ENCODE measurements around the gene CEP164.

Gene CEP164

GRCh38 chr11:117328375-117329010 lies 839 bp downstream of the CEP164 start:
- Histone ChIP-seq H3K4me3 (ENCODE audit: low read depth, low read length) (peak overlapping the region; percentile 77), H3K4me1 (ENCODE audit: control insufficient read depth, insufficient read depth, low read length) (no peaks in the 10 kb centered on the region; the same call in 1 of the 2 replicates), H3K9me3 (ENCODE audit: control insufficient read depth, insufficient read depth, low read length) (no peaks in the 10 kb centered on the region), H3K27ac (ENCODE audit: low read depth, low read length) (peak overlapping the region; percentile 73), H3K9ac (ENCODE audit: low read depth, low read length) (no peak overlapping the region), H3K27me3 (ENCODE audit: control insufficient read depth, insufficient read depth, low read length) (no peaks in the 10 kb centered on the region), H3K36me3 (ENCODE audit: control insufficient read depth, insufficient read depth, low read length) (no peaks in the 10 kb centered on the region)

- H3K36me3 ChIP-seq (ENCODE audit: control insufficient read depth, insufficient read depth, low read length), result peaks cover 13% of the 10 kb centered on the region; the same call in 1 of the 2 replicates
- no peaks in the 10 kb centered on the region; the same call in 1 of the 2 replicates for H3K4me1 ChIP-seq (ENCODE audit: control insufficient read depth, insufficient read depth, low read length)
- H3K27ac ChIP-seq (ENCODE audit: low read depth, low read length), result no peak overlapping the region
- H3K27me3 ChIP-seq (ENCODE audit: control insufficient read depth, insufficient read depth, low read length), result no peaks in the 10 kb centered on the region
- no peak overlapping the region for H3K9ac ChIP-seq (ENCODE audit: low read depth, low read length)
- no peak overlapping the region for H3K4me3 ChIP-seq (ENCODE audit: low read depth, low read length)
- no peaks in the 10 kb centered on the region for H3K9me3 ChIP-seq (ENCODE audit: control insufficient read depth, insufficient read depth, low read length)
Observed at GRCh38 chr11:117332843-117333242, 5.2 kb downstream of the CEP164 start.

DNA sequence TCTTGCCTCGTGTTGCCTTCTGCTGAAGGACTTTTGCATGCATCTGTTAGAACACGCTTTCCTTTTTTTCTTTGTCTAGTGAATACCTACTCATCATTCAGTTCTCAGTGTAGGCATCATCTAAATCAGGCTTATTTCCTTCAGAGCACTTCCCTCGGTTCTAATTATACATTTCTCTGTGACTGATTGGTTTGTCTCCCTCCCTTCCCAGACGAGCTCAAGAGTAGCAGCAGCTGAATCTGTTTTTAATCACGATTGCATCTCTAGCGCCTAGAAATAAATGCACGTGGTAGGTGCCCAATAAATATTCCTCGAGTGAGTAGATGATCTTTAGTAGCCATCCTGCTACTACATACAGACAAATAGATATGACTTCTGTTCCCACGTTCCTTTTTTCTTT lies 6.3 kb downstream of the CEP164 start:
- no peak overlapping the region for H3K9ac ChIP-seq (ENCODE audit: low read depth, low read length)
- no peaks in the 10 kb centered on the region for H3K4me1 ChIP-seq (ENCODE audit: control insufficient read depth, insufficient read depth, low read length)
- H3K9me3 ChIP-seq (ENCODE audit: control insufficient read depth, insufficient read depth, low read length), result no peaks in the 10 kb centered on the region
- H3K27me3 ChIP-seq (ENCODE audit: control insufficient read depth, insufficient read depth, low read length), result no peaks in the 10 kb centered on the region
- peaks cover 15% of the 10 kb centered on the region; the same call in 1 of the 2 replicates for H3K36me3 ChIP-seq (ENCODE audit: control insufficient read depth, insufficient read depth, low read length)
- no peak overlapping the region for H3K27ac ChIP-seq (ENCODE audit: low read depth, low read length)
- H3K4me3 ChIP-seq (ENCODE audit: low read depth, low read length), result no peak overlapping the region

GRCh38 chr11:117334896-117335295 lies 7.2 kb downstream of the CEP164 start:
- H3K9ac ChIP-seq (ENCODE audit: low read depth, low read length), result no peak overlapping the region
- no peaks in the 10 kb centered on the region for H3K27me3 ChIP-seq (ENCODE audit: control insufficient read depth, insufficient read depth, low read length)
- H3K27ac ChIP-seq (ENCODE audit: low read depth, low read length), result no peak overlapping the region

DNA sequence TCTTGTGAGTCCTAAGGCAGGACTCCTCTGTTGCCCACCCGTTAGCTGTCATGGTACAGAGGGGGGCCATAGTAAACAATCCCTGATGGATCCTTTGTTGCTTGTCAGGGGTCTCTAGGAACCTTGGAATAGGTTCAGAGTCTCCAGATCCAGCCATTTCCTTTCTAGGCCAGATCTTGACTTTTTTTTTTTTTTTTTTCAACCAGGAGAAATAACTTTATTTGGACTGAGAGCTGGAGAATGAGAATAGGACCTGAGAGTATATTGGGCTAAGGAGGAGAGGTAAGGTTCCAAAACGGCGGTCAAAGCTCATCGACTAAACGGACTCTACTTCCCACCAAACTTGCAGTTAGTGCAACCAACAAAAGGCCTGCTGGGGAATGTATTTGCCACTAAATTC lies 7.7 kb downstream of the CEP164 start:
- Histone ChIP-seq H3K9ac (ENCODE audit: low read depth, low read length) (no peak overlapping the region), H3K36me3 (ENCODE audit: control insufficient read depth, insufficient read depth, low read length) (peaks cover 19% of the 10 kb centered on the region; the same call in 1 of the 2 replicates), H3K27ac (ENCODE audit: low read depth, low read length) (no peak overlapping the region), H3K9me3 (ENCODE audit: control insufficient read depth, insufficient read depth, low read length) (no peaks in the 10 kb centered on the region), H3K27me3 (ENCODE audit: control insufficient read depth, insufficient read depth, low read length) (no peaks in the 10 kb centered on the region), H3K4me1 (ENCODE audit: control insufficient read depth, insufficient read depth, low read length) (no peaks in the 10 kb centered on the region), H3K4me3 (ENCODE audit: low read depth, low read length) (no peak overlapping the region)

More at GRCh38 chr11:117334896-117335295, 7.2 kb downstream of the CEP164 start:
- no peaks in the 10 kb centered on the region for H3K9me3 ChIP-seq (ENCODE audit: control insufficient read depth, insufficient read depth, low read length)
- H3K4me1 ChIP-seq (ENCODE audit: control insufficient read depth, insufficient read depth, low read length), result no peaks in the 10 kb centered on the region
- no peak overlapping the region for H3K4me3 ChIP-seq (ENCODE audit: low read depth, low read length)
- peaks cover 15% of the 10 kb centered on the region; the same call in 1 of the 2 replicates for H3K36me3 ChIP-seq (ENCODE audit: control insufficient read depth, insufficient read depth, low read length)

DNA sequence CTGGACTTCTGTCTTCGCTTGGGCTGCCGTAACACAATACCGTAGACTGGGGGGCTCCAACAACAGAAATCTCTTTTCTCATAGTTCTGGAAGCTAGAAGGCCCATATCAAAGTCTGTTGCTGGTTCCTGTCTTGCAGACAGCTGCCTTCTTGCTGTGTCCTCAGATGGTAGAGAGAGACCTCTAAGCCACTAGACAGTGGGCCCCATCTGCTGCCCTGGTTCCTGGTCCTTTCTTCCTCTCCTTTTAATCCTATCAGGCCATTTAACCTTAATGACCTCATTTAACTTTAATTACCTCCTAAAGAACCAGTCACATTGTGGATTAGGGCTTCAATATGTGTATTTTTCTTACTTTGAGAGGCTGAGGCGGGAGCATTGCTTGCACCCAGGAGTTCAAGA lies 9.4 kb downstream of the CEP164 start:
- no peaks in the 10 kb centered on the region for H3K4me1 ChIP-seq (ENCODE audit: control insufficient read depth, insufficient read depth, low read length)
- no peak overlapping the region for H3K9ac ChIP-seq (ENCODE audit: low read depth, low read length)
- H3K36me3 ChIP-seq (ENCODE audit: control insufficient read depth, insufficient read depth, low read length), result peaks cover 21% of the 10 kb centered on the region; the same call in 1 of the 2 replicates
- no peaks in the 10 kb centered on the region for H3K27me3 ChIP-seq (ENCODE audit: control insufficient read depth, insufficient read depth, low read length)
- no peak overlapping the region for H3K4me3 ChIP-seq (ENCODE audit: low read depth, low read length)
- H3K27ac ChIP-seq (ENCODE audit: low read depth, low read length), result no peak overlapping the region
- no peaks in the 10 kb centered on the region for H3K9me3 ChIP-seq (ENCODE audit: control insufficient read depth, insufficient read depth, low read length)

GRCh38 chr11:117345039-117345438 lies 17.4 kb downstream of the CEP164 start:
- Histone ChIP-seq H3K36me3 (ENCODE audit: control insufficient read depth, insufficient read depth, low read length) (peaks cover 31% of the 10 kb centered on the region), H3K9me3 (ENCODE audit: control insufficient read depth, insufficient read depth, low read length) (no peaks in the 10 kb centered on the region), H3K9ac (ENCODE audit: low read depth, low read length) (no peak overlapping the region), H3K27me3 (ENCODE audit: control insufficient read depth, insufficient read depth, low read length) (no peaks in the 10 kb centered on the region), H3K27ac (ENCODE audit: low read depth, low read length) (no peak overlapping the region), H3K4me3 (ENCODE audit: low read depth, low read length) (no peak overlapping the region), H3K4me1 (ENCODE audit: control insufficient read depth, insufficient read depth, low read length) (no peaks in the 10 kb centered on the region)

DNA sequence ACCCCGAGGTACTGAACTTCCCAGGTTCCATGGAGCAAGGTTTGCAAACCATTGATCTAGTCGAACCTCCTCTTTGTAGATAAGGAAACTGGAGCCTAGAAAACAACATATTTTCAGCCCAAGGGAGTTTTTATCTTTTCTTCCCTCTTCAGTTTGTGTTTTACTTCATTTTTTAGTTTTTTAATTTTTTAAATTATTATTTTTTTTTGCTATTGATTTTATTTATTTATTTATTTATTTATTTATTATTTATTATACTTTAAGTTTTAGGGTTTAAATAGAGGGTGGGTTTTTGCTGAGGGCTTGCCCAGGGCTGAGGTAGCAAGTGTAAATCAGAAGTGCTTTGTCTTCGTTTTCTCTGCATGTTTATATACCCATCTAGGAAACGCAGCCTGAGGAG lies 26.9 kb downstream of the CEP164 start:
- Histone ChIP-seq H3K36me3 (ENCODE audit: control insufficient read depth, insufficient read depth, low read length) (peaks cover 33% of the 10 kb centered on the region), H3K9me3 (ENCODE audit: control insufficient read depth, insufficient read depth, low read length) (no peaks in the 10 kb centered on the region), H3K9ac (ENCODE audit: low read depth, low read length) (no peak overlapping the region), H3K27me3 (ENCODE audit: control insufficient read depth, insufficient read depth, low read length) (no peaks in the 10 kb centered on the region), H3K4me3 (ENCODE audit: low read depth, low read length) (no peak overlapping the region), H3K27ac (ENCODE audit: low read depth, low read length) (no peak overlapping the region), H3K4me1 (ENCODE audit: control insufficient read depth, insufficient read depth, low read length) (no peaks in the 10 kb centered on the region)

DNA sequence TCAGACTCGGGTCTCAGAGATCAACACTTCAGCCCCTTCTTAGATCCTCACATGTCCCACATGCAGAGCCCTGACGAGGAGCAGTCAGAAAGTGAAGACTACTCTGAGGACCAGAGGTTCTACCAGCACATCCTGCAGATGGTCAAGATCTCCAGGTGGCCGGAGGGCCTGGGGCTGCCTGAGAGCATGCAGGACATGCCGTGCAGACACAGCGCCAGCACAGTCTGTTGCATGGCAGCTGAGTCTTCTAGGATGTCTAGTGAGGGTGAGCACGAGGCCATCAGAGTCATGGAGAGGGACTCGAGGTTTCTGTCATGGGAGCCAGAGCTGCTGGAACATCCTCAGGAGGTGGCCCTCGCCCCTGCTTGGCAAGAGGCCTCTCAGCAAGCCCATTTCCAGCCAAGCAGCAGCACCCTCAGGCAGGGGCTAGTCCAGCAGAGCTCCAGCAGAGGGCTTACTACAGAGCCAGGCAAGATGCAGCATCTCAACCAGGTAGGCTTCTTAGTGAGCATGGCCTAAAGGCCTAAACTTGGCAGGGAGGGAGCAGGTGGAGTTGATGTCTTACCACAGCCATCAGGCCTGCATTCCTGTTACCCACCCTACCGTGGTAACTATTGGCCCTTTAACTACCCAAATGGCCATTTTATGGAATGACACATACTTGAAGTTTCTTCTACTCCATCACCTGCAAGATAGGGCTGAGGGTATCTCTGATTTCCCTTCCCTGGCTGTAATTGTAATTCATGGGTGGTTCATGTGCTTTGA lies 28.7 kb downstream of the CEP164 start:
- no peak overlapping the region for H3K9ac ChIP-seq (ENCODE audit: low read depth, low read length)
- peaks cover 33% of the 10 kb centered on the region for H3K36me3 ChIP-seq (ENCODE audit: control insufficient read depth, insufficient read depth, low read length)
- H3K4me1 ChIP-seq (ENCODE audit: control insufficient read depth, insufficient read depth, low read length), result no peaks in the 10 kb centered on the region
- no peaks in the 10 kb centered on the region for H3K27me3 ChIP-seq (ENCODE audit: control insufficient read depth, insufficient read depth, low read length)
- H3K9me3 ChIP-seq (ENCODE audit: control insufficient read depth, insufficient read depth, low read length), result no peaks in the 10 kb centered on the region
- H3K27ac ChIP-seq (ENCODE audit: low read depth, low read length), result no peak overlapping the region
- no peak overlapping the region for H3K4me3 ChIP-seq (ENCODE audit: low read depth, low read length)

DNA sequence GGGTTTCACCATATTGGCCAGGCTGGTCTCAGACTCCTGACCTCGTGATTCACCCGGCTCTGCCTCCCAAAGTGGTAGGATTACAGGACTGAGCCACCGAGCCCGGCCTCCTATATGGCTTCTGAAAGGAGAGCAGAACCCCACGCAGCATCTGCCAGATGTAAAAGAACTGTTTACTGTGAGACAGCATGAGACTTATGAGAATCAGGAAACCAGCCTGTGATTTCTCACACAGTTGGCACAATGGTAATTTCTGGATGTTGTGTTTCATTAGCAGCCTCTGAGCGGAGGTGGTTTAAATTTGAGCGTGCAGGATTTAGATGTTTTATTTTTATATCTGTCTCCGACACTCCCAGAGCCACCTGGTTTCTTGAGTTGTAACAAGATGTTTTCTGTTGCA lies 33.8 kb downstream of the CEP164 start:
- no peaks in the 10 kb centered on the region for H3K9me3 ChIP-seq (ENCODE audit: control insufficient read depth, insufficient read depth, low read length)
- no peak overlapping the region for H3K27ac ChIP-seq (ENCODE audit: low read depth, low read length)
- H3K9ac ChIP-seq (ENCODE audit: low read depth, low read length), result no peak overlapping the region
- H3K36me3 ChIP-seq (ENCODE audit: control insufficient read depth, insufficient read depth, low read length), result peaks cover 34% of the 10 kb centered on the region
- no peaks in the 10 kb centered on the region for H3K4me1 ChIP-seq (ENCODE audit: control insufficient read depth, insufficient read depth, low read length)
- no peaks in the 10 kb centered on the region for H3K27me3 ChIP-seq (ENCODE audit: control insufficient read depth, insufficient read depth, low read length)
- no peak overlapping the region for H3K4me3 ChIP-seq (ENCODE audit: low read depth, low read length)

- Histone ChIP-seq H3K4me1 (ENCODE audit: control insufficient read depth, insufficient read depth, low read length) (no peaks in the 10 kb centered on the region), H3K9ac (ENCODE audit: low read depth, low read length) (no peak overlapping the region), H3K4me3 (ENCODE audit: low read depth, low read length) (no peak overlapping the region), H3K27me3 (ENCODE audit: control insufficient read depth, insufficient read depth, low read length) (no peaks in the 10 kb centered on the region), H3K27ac (ENCODE audit: low read depth, low read length) (no peak overlapping the region), H3K9me3 (ENCODE audit: control insufficient read depth, insufficient read depth, low read length) (no peaks in the 10 kb centered on the region), H3K36me3 (ENCODE audit: control insufficient read depth, insufficient read depth, low read length) (peaks cover 37% of the 10 kb centered on the region)
Observed at GRCh38 chr11:117366248-117366647, 38.6 kb downstream of the CEP164 start.
